ENCODE data around the gene EXOC8.
A peak's percentile ranks its signal among the peaks of the same experiment; 100 is the strongest.
"Not testable (repeated sequence)": the region's sequence is repeated elsewhere in the genome, so short reads cannot be mapped to it uniquely, and the experiment has no call there.

The EXOC8 gene

DNA sequence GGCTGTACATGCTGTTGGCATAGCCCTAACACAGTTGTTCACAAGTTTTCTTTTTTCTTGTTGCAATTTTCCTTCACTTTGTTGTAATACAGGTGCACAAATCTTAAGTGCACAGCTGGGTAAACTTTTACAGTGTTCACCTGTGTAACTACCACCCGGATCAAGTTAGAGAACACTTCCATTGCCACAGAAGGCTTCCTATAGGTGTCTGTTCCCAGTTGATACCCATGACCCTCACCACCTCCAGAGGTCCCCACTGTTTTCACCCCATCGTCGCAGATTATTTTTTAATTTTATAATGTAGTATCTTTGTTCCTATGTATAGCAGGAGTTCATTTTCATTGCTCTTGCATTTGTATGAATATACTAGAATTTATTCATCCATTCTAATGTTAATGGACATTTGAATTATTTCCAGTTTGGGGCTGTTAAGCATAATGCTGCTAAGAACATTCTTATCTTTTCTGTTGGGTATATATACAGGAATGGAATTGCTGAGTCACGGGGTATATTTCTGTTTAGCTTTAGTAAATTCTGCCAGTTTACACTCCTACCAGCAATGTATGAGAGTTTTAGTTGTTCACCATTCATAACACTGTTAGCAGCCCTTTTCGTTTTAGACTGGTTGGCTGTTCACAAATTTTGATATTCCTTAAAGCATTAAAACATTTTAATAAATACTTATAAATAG, 16.8 kb upstream of the EXOC8 start:
- intact Hi-C loops (cut with DNase I), result no loop called here
- DNase-seq, result no peak

- DNase-seq, result no peak
- intact Hi-C loops (cut with DNase I), result no loop called here
Measured at GRCh38 chr1:231353086-231353485, 15.4 kb upstream of the EXOC8 start.

- intact Hi-C loops (cut with DNase I), result no loop called here
- no peak for DNase-seq
Measured at GRCh38 chr1:231351816-231352215, 14.2 kb upstream of the EXOC8 start.

DNA sequence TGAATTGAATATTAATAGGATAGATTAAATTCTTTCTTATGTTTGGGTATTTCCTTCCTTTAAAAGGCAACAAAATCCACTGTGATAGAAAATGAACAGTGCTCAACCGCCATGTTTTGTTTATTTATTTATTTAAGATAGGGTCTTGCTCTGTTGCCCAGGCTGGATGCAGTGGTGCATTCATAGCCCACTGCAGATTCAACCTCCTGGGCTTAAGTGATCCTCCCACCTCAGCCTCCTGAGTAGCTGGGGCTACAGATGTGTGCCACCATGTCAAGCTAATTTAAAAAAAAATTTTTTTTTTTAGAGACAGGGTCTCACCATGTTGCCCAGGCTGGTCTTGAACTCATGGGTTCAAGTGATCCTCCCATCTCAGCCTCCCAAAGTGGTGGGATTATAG, 11.2 kb upstream of the EXOC8 start:
- intact Hi-C loops (cut with DNase I); DNase-seq: not testable (repeated sequence)

DNA sequence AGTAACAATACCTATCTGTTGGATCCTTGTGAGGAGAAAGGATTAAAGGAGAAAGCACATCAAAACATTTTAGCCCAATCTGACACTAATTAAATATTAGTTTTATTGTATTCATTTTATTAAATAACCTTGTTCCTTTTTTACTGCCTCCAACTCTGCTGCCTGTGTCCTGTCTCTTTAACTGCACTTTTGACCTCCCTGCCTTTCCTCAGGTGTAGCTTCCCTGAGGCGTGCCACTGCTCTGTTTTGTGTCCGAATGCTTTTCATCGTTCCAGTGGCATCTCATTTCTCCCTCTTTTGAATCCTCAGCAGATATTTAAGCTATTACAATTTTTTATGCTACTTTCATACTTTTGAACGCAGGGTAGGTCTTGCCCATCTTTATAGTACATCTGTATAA, 10.8 kb upstream of the EXOC8 start:
- DNase-seq, result no peak
- intact Hi-C loops (cut with DNase I), result no loop called here

GRCh38 chr1:231347961-231348360, 10.3 kb upstream of the EXOC8 start:
- intact Hi-C loops (cut with DNase I), result no loop called here
- DNase-seq, result no peak

DNA sequence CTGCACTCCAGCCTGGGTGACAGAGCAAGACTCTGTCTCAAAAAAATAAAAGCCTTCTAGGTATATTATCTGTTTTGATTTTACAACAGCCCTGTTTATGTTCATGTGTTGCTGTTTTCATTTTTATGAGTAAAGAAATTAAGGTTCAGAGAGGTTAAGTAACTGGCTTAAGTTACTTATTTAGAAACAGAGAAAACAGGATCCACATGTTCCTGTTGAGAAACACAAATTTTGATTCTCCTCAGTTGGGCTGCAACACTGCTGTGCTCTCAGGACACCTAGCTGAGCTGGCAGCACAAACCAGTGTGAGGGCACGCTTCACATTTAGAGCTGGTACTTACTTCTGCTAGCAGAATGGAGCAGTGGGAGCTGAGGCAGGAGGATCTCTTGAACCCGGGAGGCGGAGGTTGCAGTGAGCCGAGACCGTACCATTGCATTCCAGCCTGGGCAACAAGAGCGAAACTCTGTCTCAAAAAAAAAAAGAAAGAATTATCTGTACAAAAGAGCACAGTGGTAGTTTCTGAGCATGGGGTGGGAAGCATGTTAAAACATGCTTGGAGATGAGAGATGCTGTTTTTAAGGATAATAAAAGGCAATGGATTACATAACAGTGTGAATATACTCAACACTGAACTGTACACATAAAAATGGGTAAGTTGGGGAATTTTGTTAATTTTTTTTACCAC, 2.8 kb upstream of the EXOC8 start:
- no peak for DNase-seq
- intact Hi-C loops (cut with DNase I), result no loop called here

DNA sequence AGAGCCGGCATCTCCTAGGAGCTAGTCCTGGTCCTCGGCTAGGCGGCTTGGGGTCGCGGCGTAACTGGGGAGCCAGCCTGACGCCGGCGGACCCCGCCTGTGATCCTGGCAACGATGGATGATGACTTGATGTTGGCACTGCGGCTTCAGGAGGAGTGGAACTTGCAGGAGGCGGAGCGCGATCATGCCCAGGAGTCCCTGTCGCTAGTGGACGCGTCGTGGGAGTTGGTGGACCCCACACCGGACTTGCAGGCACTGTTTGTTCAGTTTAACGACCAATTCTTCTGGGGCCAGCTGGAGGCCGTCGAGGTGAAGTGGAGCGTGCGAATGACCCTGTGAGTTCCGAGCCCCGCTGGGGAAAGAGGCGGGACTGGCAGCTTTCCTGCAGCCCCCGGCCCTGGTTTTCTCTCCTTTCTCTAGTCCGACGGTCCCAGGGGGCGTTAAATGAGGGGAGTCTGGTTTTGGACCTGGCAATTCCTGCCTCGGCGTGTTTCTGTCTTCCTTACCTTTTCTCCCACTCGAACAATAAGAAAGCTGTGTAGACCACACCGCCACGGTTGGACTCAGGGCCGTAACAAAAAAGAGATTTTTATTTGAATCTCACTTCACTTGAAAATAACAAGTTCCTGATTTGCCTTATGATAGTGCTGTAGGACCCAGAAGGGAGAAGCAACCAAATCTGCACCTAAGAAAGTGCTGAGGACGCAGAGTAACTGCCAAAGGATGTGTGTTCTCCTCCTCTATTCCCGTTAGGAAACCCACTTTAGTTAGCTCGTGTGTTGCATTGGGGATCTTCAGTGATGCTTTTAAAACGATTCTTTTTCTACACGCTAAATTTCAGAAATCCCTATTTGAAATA, 847 bp upstream of the EXOC8 start, which contains the start of gene SPRTN:
TSS of gene SPRTN (plus strand) at position 24 of the 859 bp plus-strand sequence. CDS start at position 115, 91 bp downstream.
- peak in 1 of 10 donors; percentile 88 for DNase-seq
- intact Hi-C loops (cut with DNase I), result loop anchor here (1.0 to 5.0 kb wide), 2 partner anchors 96 to 190 kb away; partner anchors contain the start of genes GNPAT and TSNAX

GRCh38 chr1:231337043-231337471, 595 bp downstream of the EXOC8 start:
- peak in 3 of 10 donors; percentile 6 to 87 (median 12) for DNase-seq
- intact Hi-C loops (cut with DNase I), result loop anchor here (2.0 to 5.0 kb wide), 2 partner anchors 84 to 95 kb away; partner anchors contain the start of gene GNPAT

- DNase-seq, result no peak
- intact Hi-C loops (cut with DNase I), result loop anchor here (2.0 to 5.0 kb wide), 2 partner anchors 85 to 94 kb away; partner anchors contain the start of gene GNPAT
Measured at GRCh38 chr1:231335663-231336602, 1.7 kb downstream of the EXOC8 start.

DNA sequence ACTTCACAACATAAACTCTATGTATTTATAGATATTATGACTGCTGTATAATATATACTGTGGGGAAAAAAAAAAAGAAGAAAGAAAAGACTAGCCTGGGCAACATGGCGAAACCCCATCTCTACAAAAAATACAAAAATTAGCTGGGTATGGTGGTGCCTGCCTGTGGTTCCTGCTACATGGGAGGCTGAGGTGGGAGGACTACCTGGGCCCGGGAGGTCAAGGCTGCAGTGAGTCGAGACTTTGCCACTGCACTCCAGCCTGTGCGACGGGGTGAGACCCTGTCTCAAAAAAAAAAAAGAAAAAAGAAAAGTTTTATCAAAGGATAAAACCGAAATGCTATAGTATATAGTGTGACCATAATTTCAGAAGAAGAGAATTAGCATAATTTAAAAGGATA, 2.7 kb downstream of the EXOC8 start:
- DNase-seq, result no peak
- intact Hi-C loops (cut with DNase I), result loop anchor here (5.0 kb wide), 1 partner anchor 93 kb away; the partner anchor contains the start of gene GNPAT

DNA sequence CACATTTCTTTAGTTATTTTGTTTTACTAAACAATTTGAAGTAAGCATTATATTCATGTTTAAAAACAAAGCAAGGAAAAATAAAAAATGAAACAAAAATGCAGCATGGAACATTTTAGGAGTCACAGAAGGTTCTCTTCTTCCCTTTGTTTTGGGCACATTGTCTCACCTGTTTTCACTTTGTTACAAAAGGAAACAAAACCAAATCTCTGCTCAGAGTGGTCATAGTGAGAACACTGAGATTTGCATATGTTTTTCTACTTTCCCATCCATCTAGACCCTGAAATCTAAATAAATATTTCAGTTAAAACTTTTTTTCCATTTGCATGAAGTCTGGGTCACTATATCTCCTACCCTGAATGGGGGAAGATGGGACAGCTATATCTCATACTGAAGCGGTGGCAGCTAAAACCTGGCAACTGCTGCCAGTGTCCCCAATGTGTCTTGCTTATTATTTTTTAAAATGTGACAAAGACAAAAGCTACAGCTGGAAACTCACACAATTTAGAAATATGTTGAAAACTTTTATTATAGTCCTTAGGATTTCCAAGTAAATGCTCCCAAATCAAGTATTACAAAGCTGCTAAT, 3.5 kb downstream of the EXOC8 start:
- intact Hi-C loops (cut with DNase I), result no loop called here
- no peak for DNase-seq

DNA sequence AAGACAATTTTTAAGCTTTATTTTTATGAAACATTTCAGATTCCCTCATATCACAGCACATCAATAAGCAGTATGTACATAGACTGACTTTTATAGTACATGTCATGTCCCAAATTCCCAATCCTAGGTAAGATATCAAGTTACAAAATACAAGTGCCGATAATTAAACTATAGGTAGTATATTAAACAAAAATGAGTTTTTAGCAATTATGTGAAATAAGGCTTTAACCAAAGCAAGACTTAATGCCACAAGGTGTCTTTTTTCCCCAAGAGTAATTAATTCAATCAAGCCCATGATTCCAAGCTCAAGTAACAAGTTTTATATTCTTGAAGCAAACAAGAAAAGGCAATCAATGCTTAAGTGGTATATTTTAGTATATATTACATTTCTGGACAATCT, 4.9 kb downstream of the EXOC8 start:
- intact Hi-C loops (cut with DNase I), result no loop called here
- no peak for DNase-seq

DNA sequence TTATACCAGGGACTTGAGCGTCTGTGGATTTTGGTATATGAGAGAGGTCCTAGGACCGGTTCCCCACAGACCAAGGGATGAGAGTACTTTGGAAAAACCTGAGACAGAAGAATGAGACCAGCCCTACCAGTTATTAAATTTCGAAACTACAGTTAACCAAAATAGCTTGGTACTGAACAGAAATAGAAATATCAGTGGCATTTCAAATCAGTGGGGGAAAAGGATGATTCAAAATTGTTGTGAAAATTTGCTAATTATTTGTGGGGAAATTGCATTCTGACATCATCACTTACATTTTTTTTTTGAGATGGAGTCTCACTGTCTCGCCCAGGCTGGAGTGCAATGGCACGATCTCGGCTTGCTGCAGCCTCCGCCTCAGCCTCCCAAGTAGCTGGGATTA, 8.2 kb downstream of the EXOC8 start:
- no peak for DNase-seq
- intact Hi-C loops (cut with DNase I), result no loop called here

GRCh38 chr1:231327617-231328016, 10.0 kb downstream of the EXOC8 start:
- intact Hi-C loops (cut with DNase I), result no loop called here
- no peak for DNase-seq

DNA sequence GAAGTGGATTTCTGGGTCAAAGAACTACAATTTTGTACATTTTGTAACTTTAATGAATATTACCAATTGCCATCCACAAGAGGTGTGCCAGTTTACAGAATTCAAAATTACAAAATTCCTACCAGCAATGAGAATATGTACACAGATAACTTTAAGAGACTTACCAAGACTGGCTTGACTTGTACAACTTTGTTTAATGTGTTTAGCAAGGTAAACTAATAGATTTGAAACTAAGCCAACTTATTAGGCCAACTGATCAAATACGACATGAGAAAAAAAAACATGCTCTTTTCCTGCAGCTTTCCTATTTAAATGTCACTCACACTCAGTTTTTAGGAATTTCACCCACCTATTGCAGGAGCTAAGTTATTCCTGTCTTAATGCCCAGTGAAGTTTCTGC, 11.4 kb downstream of the EXOC8 start:
- no peak for DNase-seq
- intact Hi-C loops (cut with DNase I), result no loop called here

DNA sequence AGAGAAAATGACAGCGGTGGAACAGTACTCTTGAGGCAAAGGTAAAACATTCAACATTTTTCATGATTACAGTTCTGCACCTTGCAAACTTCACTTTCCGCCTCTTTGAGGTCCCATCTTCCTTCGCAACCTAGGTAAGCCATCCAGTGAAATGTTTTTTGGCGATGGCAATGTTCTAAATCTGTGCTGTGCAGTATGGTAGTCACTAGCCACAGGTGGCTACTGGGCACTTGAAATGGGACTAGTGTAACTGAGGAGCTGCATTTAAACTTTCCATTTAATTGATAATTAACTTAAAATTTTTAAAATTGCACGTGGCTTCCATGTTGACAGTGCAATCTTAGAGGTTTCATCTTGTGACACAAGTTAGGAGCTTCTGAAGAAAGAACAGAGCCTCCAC, 13.0 kb downstream of the EXOC8 start:
- no peak for DNase-seq
- intact Hi-C loops (cut with DNase I), result no loop called here

DNA sequence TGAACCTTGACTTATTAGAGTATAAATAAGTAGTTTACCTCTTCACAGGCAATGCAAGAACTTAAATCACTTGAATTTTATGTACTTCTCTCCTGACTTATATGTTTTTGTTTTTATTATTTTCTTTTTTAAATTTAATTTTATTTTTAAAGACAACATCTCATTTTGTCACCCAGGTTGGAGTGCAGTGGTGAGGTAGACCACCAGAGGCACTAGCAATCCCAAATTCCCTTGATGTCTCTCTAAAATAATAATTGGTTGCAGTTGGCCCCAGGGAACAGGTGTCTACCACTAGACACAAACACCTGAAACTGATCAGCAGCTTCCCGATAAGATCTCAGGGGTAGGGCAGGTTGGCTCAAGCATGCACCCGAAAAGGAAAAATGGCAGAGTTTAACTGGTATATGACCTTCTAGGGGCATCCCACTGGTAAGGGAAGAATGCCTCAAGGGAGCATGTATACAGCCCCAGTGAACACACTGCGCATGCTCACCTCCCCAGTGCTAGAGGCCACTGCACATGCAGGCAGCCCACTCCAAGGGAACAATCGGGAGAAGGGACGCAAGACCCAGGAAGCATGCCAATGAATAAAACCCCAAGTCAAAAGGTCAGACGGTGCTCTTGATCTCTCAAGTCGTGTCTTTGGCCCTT, 14.6 kb downstream of the EXOC8 start:
- DNase-seq, result no peak
- intact Hi-C loops (cut with DNase I), result no loop called here

DNA sequence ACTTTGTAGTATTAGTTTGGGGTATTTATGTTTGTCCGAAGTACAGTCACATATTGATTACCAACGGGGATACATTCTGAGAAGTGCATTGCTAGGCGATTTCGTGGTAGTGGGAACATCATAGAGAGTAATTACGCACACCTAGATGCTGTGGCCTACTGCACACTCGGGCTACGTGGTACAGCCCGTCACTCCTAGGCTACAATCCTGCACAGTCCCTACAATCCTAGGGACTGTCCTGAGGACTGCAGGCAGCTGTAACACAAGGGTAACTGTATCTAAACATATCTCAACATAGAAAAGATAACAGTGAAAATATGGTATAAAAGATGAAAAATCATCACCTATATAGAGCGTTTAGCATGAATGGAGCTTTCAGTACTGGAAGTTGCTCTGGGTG, 18.6 kb downstream of the EXOC8 start:
- intact Hi-C loops (cut with DNase I), result no loop called here
- no peak for DNase-seq

Measured in posterior cingulate gyrus (tissue), 11 donors.